WTC11 (cell line): Measurements from ENCODE around the gene USP38. TPM values are rescaled to one million over a fixed set of nuclear protein-coding genes. Genes with fewer than 3 reads are reported as not detected.

Source experiments
- ATAC-seq: fragments of 200-7000 bp; cut with Tn5 transposase; 2 replicates; pipeline ENCODE4 v1.10.0; 2021; ENCODE audit warnings: mild to moderate bottlenecking, moderate library complexity
- CTCF ChIA-PET: fragments of 300-600 bp; sonication (Branson Sonifier 250); formaldehyde crosslinking; loops from one replicate; lab custom pipeline; 2021; ENCODE audit warnings: antibody characterized with exemption; lab: Charles Lee
- POLR2A ChIA-PET: fragments of 350-600 bp; sonication (Branson Sonifier 250); formaldehyde crosslinking; loops from one replicate; lab custom pipeline; 2021; ENCODE audit warnings: antibody characterized with exemption; lab: Charles Lee
- DNase-seq: peaks from one replicate; pipeline ENCODE4 v3.0.0; 2021; ENCODE audit warnings: low spot score
- H3K27ac Mint-ChIP-seq: 2 replicates; pipeline ENCODE4 v1.8.0; 2021; ENCODE audit warnings: mixed read lengths
- H3K27me3 Mint-ChIP-seq: 2 replicates; pipeline ENCODE4 v1.8.0; 2021; ENCODE audit warnings: low read depth, mild to moderate bottlenecking, moderate library complexity, mixed read lengths
- H3K36me3 Mint-ChIP-seq: 2 replicates; pipeline ENCODE4 v1.8.0; 2021; ENCODE audit warnings: mixed read lengths
- H3K4me1 Mint-ChIP-seq: 2 replicates; pipeline ENCODE4 v1.8.0; 2022; ENCODE audit warnings: mixed read lengths
- H3K4me3 Mint-ChIP-seq: 2 replicates; pipeline ENCODE4 v1.8.0; 2021; ENCODE audit warnings: mild to moderate bottlenecking, moderate library complexity, mixed read lengths
- H3K9me3 Mint-ChIP-seq: 2 replicates; pipeline ENCODE4 v1.8.0; 2021; ENCODE audit warnings: mixed read lengths
- FOXK1 ChIP-seq: sonication (generic); formaldehyde crosslinking; IDR thresholded peaks from 2 replicates; pipeline ENCODE4 v1.8.0; 2022; ENCODE audit warnings: mild to moderate bottlenecking, moderate library complexity, missing genetic modification reagents
- GTF2I ChIP-seq: fragments of 250-450 bp; sonication (Bioruptor Pico); conservative IDR thresholded peaks from 2 replicates; pipeline ENCODE4 v1.4.0; 2021; ENCODE audit warnings: mild to moderate bottlenecking
- HMGA2 ChIP-seq: fragments of 250-450 bp; sonication (Bioruptor Pico); IDR thresholded peaks from 2 replicates; pipeline ENCODE4 v1.4.0; 2021; ENCODE audit warnings: mild to moderate bottlenecking, moderate library complexity
- IRF2 ChIP-seq: sonication (generic); formaldehyde crosslinking; IDR thresholded peaks from 2 replicates; pipeline ENCODE4 v1.8.0; 2022; ENCODE audit warnings: low read depth, missing genetic modification reagents, borderline replicate concordance
- JUN ChIP-seq: sonication (generic); formaldehyde crosslinking; IDR thresholded peaks from 2 replicates; pipeline ENCODE4 v1.8.0; 2023; ENCODE audit warnings: mild to moderate bottlenecking, missing genetic modification reagents
- KAT7 ChIP-seq: sonication (generic); formaldehyde crosslinking; IDR thresholded peaks from 2 replicates; pipeline ENCODE4 v1.8.1; 2023; ENCODE audit warnings: missing genetic modification reagents, mild to moderate bottlenecking, borderline replicate concordance
- NFATC4 ChIP-seq: fragments of 250-450 bp; sonication (Bioruptor Pico); IDR thresholded peaks from 2 replicates; pipeline ENCODE4 v1.9.0; 2021; ENCODE audit warnings: mild to moderate bottlenecking
- NFE2L1 ChIP-seq: sonication (generic); formaldehyde crosslinking; IDR thresholded peaks from 2 replicates; pipeline ENCODE4 v1.8.1; 2023; ENCODE audit warnings: missing genetic modification reagents
- NR1H2 ChIP-seq: sonication (generic); formaldehyde crosslinking; IDR thresholded peaks from 2 replicates; pipeline ENCODE4 v1.9.0; 2021; ENCODE audit warnings: mild to moderate bottlenecking, moderate library complexity, missing genetic modification reagents
- OVOL2 ChIP-seq: fragments of 250-450 bp; sonication (Bioruptor Pico); IDR thresholded peaks from 2 replicates; pipeline ENCODE4 v1.9.0; 2021; ENCODE audit warnings: mild to moderate bottlenecking, borderline replicate concordance
- SMAD3 ChIP-seq: sonication (generic); formaldehyde crosslinking; IDR thresholded peaks from 2 replicates; pipeline ENCODE4 v1.8.0; 2022; ENCODE audit warnings: missing genetic modification reagents, mild to moderate bottlenecking, borderline replicate concordance
- ZNF138 ChIP-seq: sonication (generic); formaldehyde crosslinking; conservative IDR thresholded peaks from 2 replicates; pipeline ENCODE4 v1.8.1; 2022; ENCODE audit warnings: mild to moderate bottlenecking, moderate library complexity, missing genetic modification reagents
- ZNF396 ChIP-seq: fragments of 250-450 bp; sonication (Bioruptor Pico); IDR thresholded peaks from 2 replicates; pipeline ENCODE4 v1.8.0; 2021; ENCODE audit warnings: mild to moderate bottlenecking, moderate library complexity, borderline replicate concordance
- ZNF416 ChIP-seq: fragments of 250-450 bp; sonication (Bioruptor Pico); IDR thresholded peaks from 2 replicates; pipeline ENCODE4 v1.9.0; 2021; ENCODE audit warnings: mild to moderate bottlenecking, inconsistent platforms
- ZNF423 ChIP-seq: fragments of 250-450 bp; sonication (Bioruptor Pico); IDR thresholded peaks from 2 replicates; pipeline ENCODE4 v2.1.2; 2022; ENCODE audit warnings: mild to moderate bottlenecking, moderate library complexity
- ZNF671 ChIP-seq: fragments of 250-450 bp; sonication (Bioruptor Pico); IDR thresholded peaks from 2 replicates; pipeline ENCODE4 v1.8.0; 2021; ENCODE audit warnings: mild to moderate bottlenecking
- total RNA-seq: library from RNA; stranded (reverse); gene quantifications from 3 replicates; pipeline ENCODE4 v1.2.3, GENCODE V29; 2021
- TF ChIP-seq, protein P1 (sequence below): fragments of 250-450 bp; sonication (Bioruptor Pico); IDR thresholded peaks from 2 replicates; pipeline ENCODE4 v2.1.2; 2022; ENCODE audit warnings: mild to moderate bottlenecking, moderate library complexity
- TF ChIP-seq, protein P2 (sequence below): fragments of 250-450 bp; sonication (Bioruptor Pico); IDR thresholded peaks from 2 replicates; pipeline ENCODE4 v1.9.0; 2021; ENCODE audit warnings: mild to moderate bottlenecking
- TF ChIP-seq, protein P3 (sequence below): fragments of 200-600 bp; IDR thresholded peaks from 2 replicates; pipeline ENCODE4 v1.8.0; 2022; ENCODE audit warnings: antibody characterized with exemption
- TF ChIP-seq, protein P4 (sequence below): sonication (generic); formaldehyde crosslinking; IDR thresholded peaks from 2 replicates; pipeline ENCODE4 v1.8.1; 2023; ENCODE audit warnings: mild to moderate bottlenecking, missing genetic modification reagents, borderline replicate concordance
- TF ChIP-seq, protein P5 (sequence below): sonication (generic); formaldehyde crosslinking; IDR thresholded peaks from 2 replicates; pipeline ENCODE4 v1.8.0; 2022; ENCODE audit warnings: mild to moderate bottlenecking, missing genetic modification reagents

USP38 gene
- total RNA-seq, 1 experiment from 2014 or later: 10.3 TPM

DNA sequence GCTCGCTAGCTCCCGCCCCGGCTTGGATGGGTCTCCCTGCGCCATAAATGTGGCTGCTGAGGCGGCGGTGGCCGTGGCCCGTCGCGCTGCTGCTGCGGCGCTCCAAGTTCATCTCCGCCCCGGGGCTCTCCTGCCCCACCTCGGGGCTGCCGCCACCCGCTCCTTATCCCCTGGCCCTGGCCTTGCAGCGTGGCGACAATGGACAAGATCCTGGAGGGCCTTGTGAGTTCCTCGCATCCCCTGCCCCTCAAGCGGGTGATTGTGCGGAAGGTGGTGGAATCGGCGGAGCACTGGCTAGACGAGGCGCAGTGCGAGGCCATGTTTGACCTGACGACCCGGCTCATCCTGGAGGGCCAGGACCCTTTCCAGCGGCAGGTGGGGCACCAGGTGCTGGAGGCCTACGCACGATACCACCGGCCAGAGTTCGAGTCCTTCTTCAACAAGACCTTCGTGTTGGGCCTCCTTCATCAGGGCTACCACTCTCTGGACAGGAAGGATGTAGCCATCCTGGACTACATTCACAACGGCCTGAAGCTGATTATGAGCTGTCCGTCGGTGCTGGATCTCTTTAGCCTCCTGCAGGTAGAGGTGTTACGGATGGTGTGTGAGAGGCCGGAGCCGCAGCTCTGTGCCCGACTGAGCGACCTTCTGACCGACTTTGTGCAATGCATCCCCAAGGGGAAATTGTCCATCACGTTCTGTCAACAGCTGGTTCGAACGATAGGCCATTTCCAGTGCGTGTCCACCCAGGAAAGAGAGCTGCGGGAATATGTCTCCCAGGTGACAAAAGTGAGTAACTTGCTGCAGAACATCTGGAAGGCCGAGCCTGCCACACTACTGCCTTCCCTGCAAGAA, 763 bp downstream of the USP38 start (continued):
- TF ChIP-seq, protein P1, sequence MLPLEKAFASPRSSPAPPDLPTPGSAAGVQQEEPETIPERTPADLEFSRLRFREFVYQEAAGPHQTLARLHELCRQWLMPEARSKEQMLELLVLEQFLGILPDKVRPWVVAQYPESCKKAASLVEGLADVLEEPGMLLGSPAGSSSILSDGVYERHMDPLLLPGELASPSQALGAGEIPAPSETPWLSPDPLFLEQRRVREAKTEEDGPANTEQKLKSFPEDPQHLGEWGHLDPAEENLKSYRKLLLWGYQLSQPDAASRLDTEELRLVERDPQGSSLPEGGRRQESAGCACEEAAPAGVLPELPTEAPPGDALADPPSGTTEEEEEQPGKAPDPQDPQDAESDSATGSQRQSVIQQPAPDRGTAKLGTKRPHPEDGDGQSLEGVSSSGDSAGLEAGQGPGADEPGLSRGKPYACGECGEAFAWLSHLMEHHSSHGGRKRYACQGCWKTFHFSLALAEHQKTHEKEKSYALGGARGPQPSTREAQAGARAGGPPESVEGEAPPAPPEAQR (CRISPR knock-in tag): no peak

DNA sequence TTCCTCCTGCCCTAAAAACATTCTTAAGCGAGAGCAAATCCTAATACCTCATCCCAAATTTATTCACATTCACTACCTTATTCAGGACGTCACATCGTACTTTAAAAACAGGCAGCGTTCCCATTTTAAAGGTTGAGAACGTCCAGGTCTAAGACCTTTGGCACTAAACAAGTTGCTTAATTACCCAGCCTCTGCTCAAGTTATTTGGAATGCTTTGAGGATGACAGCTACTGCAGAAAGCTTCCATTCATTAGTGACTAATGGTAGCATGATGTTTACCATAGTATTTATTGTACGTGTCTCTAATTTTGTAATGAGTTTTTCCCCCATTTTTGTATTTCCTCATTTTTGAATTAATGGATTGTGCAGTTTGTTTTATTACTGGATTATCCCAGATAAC, 1.5 kb downstream of the USP38 start:
- H3K4me3 Mint-ChIP-seq: peak overlapping the region; percentile 99
- H3K27ac Mint-ChIP-seq: peak overlapping the region; percentile 97
- H3K4me1 Mint-ChIP-seq: peaks cover 45% of the 10 kb centered on the region
- H3K9me3 Mint-ChIP-seq: no peaks in the 10 kb centered on the region
- no peak for ATAC-seq
- POLR2A ChIA-PET: no interaction called here
- no peaks in the 10 kb centered on the region; the same call in 1 of the 2 replicates for H3K27me3 Mint-ChIP-seq
- H3K36me3 Mint-ChIP-seq: peaks cover 29% of the 10 kb centered on the region
- no peak for DNase-seq
- CTCF ChIA-PET: interaction anchor here (1.3 kb wide), 1 partner anchor 201 kb away, joined by 5 read pairs; no protein-coding TSS in a partner anchor
- TF ChIP-seq FOXK1 (CRISPR knock-in tag): no peak
- TF ChIP-seq, protein P2, sequence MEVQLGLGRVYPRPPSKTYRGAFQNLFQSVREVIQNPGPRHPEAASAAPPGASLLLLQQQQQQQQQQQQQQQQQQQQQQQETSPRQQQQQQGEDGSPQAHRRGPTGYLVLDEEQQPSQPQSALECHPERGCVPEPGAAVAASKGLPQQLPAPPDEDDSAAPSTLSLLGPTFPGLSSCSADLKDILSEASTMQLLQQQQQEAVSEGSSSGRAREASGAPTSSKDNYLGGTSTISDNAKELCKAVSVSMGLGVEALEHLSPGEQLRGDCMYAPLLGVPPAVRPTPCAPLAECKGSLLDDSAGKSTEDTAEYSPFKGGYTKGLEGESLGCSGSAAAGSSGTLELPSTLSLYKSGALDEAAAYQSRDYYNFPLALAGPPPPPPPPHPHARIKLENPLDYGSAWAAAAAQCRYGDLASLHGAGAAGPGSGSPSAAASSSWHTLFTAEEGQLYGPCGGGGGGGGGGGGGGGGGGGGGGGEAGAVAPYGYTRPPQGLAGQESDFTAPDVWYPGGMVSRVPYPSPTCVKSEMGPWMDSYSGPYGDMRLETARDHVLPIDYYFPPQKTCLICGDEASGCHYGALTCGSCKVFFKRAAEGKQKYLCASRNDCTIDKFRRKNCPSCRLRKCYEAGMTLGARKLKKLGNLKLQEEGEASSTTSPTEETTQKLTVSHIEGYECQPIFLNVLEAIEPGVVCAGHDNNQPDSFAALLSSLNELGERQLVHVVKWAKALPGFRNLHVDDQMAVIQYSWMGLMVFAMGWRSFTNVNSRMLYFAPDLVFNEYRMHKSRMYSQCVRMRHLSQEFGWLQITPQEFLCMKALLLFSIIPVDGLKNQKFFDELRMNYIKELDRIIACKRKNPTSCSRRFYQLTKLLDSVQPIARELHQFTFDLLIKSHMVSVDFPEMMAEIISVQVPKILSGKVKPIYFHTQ (CRISPR knock-in tag): no peak
- TF ChIP-seq GTF2I (CRISPR knock-in tag): no peak
- TF ChIP-seq NFE2L1 (CRISPR knock-in tag): no peak
- no peak for TF ChIP-seq SMAD3 (CRISPR knock-in tag)
- TF ChIP-seq, protein P3, sequence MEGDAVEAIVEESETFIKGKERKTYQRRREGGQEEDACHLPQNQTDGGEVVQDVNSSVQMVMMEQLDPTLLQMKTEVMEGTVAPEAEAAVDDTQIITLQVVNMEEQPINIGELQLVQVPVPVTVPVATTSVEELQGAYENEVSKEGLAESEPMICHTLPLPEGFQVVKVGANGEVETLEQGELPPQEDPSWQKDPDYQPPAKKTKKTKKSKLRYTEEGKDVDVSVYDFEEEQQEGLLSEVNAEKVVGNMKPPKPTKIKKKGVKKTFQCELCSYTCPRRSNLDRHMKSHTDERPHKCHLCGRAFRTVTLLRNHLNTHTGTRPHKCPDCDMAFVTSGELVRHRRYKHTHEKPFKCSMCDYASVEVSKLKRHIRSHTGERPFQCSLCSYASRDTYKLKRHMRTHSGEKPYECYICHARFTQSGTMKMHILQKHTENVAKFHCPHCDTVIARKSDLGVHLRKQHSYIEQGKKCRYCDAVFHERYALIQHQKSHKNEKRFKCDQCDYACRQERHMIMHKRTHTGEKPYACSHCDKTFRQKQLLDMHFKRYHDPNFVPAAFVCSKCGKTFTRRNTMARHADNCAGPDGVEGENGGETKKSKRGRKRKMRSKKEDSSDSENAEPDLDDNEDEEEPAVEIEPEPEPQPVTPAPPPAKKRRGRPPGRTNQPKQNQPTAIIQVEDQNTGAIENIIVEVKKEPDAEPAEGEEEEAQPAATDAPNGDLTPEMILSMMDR: no peak
- TF ChIP-seq HMGA2 (CRISPR knock-in tag): no peak
- TF ChIP-seq NFATC4: no peak
- TF ChIP-seq NR1H2 (CRISPR knock-in tag): no peak
- no peak for TF ChIP-seq ZNF671
- no peak for TF ChIP-seq IRF2 (CRISPR knock-in tag)
- no peak for TF ChIP-seq ZNF416
- TF ChIP-seq ZNF423: no peak
- TF ChIP-seq, all 79 proteins: peak for 0

DNA sequence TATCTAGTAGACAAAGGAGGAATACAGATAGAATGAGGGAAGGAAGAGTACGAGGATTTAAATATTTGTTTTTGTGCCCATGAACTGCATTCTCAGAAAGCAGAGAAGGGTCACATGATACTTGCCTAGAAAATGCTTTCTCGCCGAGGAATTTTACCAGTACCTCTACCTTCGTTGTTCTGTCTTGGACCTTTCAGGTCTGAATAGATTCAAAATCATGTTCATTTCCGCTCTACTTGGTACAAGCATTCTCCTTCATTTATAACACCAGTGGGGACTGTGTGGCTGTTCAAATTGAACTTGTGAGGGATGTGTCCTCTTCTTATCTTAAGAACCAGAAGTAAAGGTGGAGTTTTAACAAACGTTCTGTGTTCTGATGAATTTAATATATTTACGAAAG, 1.9 kb downstream of the USP38 start:
- TF ChIP-seq ZNF396 (CRISPR knock-in tag) (no peak), ZNF138 (CRISPR knock-in tag) (no peak), JUN (CRISPR knock-in tag) (no peak), KAT7 (no peak), OVOL2 (no peak)
- TF ChIP-seq, protein P4, sequence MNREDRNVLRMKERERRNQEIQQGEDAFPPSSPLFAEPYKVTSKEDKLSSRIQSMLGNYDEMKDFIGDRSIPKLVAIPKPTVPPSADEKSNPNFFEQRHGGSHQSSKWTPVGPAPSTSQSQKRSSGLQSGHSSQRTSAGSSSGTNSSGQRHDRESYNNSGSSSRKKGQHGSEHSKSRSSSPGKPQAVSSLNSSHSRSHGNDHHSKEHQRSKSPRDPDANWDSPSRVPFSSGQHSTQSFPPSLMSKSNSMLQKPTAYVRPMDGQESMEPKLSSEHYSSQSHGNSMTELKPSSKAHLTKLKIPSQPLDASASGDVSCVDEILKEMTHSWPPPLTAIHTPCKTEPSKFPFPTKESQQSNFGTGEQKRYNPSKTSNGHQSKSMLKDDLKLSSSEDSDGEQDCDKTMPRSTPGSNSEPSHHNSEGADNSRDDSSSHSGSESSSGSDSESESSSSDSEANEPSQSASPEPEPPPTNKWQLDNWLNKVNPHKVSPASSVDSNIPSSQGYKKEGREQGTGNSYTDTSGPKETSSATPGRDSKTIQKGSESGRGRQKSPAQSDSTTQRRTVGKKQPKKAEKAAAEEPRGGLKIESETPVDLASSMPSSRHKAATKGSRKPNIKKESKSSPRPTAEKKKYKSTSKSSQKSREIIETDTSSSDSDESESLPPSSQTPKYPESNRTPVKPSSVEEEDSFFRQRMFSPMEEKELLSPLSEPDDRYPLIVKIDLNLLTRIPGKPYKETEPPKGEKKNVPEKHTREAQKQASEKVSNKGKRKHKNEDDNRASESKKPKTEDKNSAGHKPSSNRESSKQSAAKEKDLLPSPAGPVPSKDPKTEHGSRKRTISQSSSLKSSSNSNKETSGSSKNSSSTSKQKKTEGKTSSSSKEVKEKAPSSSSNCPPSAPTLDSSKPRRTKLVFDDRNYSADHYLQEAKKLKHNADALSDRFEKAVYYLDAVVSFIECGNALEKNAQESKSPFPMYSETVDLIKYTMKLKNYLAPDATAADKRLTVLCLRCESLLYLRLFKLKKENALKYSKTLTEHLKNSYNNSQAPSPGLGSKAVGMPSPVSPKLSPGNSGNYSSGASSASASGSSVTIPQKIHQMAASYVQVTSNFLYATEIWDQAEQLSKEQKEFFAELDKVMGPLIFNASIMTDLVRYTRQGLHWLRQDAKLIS (CRISPR knock-in tag): no peak
- TF ChIP-seq, protein P5, sequence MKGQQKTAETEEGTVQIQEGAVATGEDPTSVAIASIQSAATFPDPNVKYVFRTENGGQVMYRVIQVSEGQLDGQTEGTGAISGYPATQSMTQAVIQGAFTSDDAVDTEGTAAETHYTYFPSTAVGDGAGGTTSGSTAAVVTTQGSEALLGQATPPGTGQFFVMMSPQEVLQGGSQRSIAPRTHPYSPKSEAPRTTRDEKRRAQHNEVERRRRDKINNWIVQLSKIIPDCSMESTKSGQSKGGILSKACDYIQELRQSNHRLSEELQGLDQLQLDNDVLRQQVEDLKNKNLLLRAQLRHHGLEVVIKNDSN (CRISPR knock-in tag): 0 out of 2 replicates have a peak, but pooled peaks have one; percentile 40
- TF ChIP-seq, all 79 proteins: peak for 1
- Mint-ChIP-seq H3K27ac (peak overlapping the region; percentile 77; the same call in 1 of the 2 replicates), H3K4me1 (peaks cover 45% of the 10 kb centered on the region), H3K27me3 (no peaks in the 10 kb centered on the region; the same call in 1 of the 2 replicates), H3K4me3 (peak overlapping the region; percentile 99), H3K9me3 (no peaks in the 10 kb centered on the region), H3K36me3 (peaks cover 32% of the 10 kb centered on the region)
- ChIA-PET CTCF (no interaction called here), POLR2A (no interaction called here)
- ATAC-seq: no peak
- DNase-seq: no peak
